HG02642 (cell line): ENCODE results near the gene SLC51A.

ENCODE experiments used
- ATAC-seq: cut with Tn5 transposase; IDR thresholded peaks from one replicate; pipeline ENCODE4 v1.9.1; 2021; ENCODE audit warnings: mild to moderate bottlenecking; ENCODE audit not compliant: unreplicated experiment, poor library complexity

SLC51A gene

DNA sequence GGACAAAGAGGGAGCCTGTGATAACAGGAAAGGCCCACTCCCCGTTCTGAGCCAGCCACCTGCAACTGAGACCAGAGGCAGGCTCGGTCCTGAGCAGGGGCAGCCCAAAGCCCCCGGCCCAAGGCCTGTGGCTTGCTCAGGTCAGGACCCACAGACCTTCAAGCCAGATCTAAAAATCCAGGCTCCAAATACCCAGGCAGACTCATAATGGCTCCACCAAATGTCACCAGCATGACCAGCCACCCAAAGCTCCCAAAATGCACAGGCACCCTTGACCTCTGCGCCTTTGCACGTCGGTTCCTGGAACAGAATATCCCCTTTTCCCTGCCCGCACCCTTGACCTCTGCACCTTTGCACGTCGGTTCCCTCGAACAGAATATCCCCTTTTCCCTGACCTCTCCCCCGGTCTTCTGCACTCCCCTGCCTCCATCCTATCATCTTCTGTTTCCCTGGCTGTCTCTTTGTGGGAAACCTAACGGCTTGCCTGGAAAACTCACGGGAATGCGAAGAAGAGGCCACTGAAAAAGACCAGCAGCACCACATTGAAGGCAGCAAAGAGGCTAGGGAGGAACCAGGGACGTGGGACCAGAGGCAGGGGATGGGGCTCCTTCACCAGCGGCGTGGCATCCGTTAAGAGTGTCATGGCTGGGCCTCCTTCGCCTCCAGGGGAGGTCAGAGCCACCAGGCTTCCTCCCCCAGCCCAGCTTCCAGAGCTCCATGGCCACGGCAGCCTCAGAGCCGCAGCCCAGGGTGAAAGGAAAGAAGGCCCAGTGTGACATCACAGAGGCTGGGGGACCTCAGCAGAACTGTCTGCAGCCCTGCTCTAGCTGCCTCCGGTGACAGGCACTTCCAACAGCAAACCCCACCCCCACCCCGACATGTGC, 5.4 kb upstream of the SLC51A start, which contains the start of gene ZDHHC19:
Gene ZDHHC19, minus strand, starts transcription at position 728 of the 884 bp plus-strand sequence. Its CDS starts 85 bp downstream, at position 643.
- ATAC-seq: no peak

- ATAC-seq: no peak
Measured at GRCh38 chr3:196214783-196215441, 1.4 kb upstream of the SLC51A start.

- ATAC-seq: no peak
Measured at GRCh38 chr3:196215493-196216020, 777 bp upstream of the SLC51A start.

- ATAC-seq: no peak
Measured at GRCh38 chr3:196216681-196217211, 412 bp downstream of the SLC51A start.

DNA sequence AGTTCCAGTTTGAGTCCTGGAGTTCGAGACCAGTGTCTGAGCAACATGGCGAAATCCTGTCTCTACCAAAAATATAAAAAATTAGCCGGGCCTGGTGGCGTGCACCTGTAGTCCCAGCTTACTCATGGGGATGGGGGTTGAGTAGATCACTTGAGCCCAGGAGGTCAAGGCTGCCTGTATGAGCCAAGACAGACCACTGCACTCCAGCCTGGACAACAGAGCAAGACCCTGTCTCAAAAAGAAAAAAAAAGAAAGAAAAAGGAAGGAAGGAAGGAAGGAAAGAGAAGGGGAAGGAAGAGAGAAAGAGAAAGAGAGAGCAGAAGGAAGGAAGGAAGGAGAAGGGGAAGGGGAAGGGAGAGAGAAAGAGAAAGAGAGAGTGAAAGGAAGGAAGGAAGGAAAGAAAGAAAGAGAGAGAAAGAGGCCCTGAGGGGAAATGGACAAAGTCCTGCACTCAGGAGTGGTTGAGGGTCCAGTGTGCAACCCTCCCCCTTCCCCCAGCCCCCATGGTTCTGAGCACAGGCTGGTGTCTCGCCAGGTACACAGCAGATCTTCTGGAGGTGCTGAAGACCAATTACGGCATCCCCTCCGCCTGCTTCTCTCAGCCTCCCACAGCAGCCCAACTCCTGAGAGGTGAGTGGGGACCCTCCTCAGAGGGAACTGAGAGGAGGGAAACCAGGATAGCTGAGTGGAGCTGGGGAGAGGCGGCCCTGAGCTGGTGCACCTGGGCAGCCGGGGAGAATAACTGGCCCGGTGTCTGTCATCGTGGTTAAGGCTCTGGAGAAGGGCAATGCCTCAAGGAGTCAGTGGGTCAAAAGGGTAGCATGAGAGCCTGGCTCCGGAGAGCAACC, 1.2 kb downstream of the SLC51A start:
- no peak for ATAC-seq

DNA sequence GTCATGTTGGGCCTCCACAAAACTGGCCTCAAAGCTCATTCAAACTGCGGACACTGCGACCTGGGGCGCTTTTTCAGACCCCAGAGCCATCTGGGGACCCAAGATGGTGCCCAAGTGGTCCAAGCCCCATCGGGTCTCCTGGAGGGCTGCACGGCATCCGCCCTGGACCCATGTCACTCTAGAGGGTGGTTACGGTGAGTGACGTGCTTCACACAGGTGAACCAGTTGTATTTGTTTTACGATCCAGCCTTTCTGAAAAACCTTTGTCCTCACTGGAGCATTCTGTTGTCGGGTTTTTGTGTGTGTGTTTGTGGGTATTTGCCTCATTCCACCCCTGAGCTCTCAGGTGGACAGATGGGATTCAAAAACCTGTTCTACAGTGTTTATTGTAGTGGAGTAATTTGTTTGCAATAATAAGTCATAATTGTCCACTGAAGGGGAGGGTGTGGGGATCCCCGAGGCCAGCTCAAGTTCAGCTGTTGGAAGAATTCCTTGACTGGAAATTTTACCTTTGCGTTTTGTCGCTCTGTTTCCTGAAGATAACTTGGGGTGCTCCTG, 1.9 kb downstream of the SLC51A start:
- ATAC-seq: no peak

DNA sequence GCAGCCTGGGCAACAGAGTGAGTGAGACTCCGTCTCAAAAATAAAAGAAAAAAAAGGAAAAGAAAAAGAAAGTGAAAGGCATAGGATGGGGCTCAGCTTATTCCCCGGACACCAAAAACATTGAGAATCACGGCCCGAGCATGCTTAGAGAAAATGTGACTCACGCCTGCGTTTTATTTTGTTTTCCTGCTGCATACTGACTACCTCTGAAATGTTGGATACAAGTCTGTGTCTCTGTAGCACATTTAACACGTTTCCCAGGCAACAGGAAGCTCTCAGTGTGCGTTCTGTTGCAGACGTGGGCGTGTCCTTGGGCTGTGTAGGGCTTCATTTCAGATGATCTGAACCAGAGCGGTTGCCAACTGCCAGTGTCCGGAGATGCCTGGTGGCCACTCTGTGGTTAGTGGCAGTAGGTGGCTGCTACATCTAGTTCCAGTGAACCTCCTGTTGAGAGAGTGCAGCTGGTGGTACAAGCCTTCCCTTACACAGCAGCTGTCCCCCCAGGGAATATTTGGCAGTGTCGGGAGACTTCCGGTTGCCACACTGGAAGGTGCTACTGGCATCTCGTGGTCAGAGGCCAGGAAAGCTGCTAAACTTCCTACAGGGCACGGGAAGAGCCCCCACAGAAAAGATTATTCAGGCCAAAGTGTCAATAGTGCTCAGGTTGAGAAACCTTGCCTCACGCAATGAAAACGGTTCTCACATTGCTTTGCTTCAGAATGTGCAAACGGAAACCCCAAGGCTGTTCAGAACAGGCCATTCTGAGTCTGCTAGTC, 3.0 kb downstream of the SLC51A start:
- peak; percentile 61 for ATAC-seq

DNA sequence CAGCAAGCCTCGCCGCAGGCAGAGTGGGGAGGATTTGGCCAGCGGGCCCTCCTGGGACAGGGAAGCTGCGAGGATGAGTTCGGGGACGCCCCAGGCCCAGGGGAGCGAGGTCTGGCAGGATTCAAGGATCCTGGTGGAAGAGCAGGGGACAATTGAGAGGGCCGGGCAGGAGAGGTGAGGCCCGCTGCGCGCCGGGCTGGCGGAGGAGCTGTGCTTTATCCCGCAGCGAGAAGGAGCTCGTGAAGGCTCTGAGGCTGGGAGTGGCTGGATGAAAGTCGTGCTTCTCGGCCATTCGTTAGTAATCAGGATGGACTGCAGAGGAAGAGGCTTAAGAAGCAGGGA, 3.6 kb downstream of the SLC51A start:
- ATAC-seq: no peak

DNA sequence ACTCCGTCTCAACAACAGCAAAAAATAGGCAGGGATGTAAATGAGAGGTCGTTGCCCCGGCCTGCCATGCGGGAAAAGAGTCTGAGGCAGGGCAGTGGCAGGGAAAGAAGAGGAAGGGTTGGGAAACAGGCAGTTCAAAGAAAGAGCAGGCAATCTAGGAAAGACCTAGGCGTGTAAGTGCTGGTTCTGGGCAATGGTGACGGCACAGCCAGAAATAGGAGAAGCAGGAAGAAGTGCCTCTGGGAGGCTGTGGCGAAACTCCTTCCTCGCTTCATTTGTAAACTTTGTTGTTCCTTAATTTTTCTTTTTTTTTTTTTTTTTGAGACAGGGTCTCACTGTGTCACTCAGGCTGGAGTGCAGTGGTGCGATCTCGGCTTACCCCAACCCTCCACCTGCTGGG, 4.3 kb downstream of the SLC51A start:
- no peak for ATAC-seq

DNA sequence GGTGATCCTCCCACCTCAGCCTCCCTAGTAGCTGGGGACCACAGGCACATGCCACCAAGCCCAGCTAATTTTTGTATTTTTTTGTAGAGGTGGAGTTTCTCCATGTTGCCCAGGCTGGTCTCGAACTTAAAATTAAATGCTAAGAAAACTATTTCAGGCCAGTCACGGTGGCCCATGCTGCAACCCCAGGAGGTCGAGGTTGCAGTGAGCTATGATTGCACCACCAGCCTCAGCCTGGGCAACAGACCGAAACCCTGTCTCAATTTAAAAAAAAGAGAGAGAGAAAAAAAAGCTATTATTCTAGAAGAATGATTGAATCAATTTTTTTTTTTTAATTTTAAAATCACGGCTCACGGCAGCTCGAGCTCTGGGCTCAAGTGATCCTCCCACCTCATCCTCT, 4.7 kb downstream of the SLC51A start:
- no peak for ATAC-seq

- ATAC-seq: no peak
Measured at GRCh38 chr3:196222876-196223595, 6.7 kb downstream of the SLC51A start.

- no peak for ATAC-seq
Measured at GRCh38 chr3:196225086-196225485, 8.8 kb downstream of the SLC51A start.

DNA sequence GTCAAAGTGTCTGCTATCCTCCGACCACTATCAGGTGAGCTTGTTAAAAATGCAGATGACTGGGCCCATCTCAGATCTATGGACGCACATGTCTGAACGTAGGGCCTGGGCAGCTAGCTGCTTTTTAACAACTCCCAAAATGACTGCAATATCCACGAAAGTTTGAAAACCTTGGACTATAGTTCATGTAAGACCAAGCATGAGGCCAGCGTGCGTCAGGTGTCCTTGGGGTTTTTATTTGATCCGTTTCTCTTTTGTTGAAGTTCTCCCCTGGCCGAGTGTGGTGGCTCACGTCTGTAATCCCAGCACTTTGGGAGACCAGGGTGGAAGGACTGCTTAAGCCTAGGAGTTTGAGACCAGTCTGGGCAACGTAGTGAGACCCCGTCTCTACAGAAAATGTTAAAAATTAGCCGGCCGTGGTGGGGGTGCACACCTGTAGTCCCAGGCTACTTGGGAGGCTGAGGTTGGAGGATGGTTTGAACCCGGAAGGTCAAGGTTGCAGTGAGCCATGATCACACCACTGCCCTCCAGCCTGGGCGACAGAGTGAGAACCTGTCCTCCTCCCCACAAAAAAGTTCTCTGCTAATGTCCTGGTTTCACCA, 9.5 kb downstream of the SLC51A start:
- no peak for ATAC-seq

DNA sequence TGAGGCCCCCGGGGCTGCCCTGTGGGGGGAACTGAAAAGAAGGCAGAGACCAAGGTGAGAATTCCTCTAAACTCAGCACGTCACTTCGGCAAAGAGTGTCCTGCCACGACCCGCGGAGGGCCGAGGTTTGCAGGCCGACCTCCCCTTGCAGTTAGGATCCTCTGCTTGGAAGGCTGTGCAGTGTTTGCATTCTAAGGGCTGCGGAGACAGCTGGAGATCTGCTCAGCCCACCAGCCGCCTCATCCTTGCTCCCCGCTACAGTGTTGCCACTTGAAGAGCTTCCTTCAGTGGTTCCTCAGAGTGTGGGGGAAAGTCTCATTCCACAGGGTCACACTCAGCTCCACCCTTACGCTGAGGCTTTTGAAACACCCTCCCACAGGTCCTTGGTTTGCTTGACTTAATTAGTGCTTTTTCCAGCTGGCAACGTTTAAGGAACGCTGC, 10.8 kb downstream of the SLC51A start:
- ATAC-seq: no peak

DNA sequence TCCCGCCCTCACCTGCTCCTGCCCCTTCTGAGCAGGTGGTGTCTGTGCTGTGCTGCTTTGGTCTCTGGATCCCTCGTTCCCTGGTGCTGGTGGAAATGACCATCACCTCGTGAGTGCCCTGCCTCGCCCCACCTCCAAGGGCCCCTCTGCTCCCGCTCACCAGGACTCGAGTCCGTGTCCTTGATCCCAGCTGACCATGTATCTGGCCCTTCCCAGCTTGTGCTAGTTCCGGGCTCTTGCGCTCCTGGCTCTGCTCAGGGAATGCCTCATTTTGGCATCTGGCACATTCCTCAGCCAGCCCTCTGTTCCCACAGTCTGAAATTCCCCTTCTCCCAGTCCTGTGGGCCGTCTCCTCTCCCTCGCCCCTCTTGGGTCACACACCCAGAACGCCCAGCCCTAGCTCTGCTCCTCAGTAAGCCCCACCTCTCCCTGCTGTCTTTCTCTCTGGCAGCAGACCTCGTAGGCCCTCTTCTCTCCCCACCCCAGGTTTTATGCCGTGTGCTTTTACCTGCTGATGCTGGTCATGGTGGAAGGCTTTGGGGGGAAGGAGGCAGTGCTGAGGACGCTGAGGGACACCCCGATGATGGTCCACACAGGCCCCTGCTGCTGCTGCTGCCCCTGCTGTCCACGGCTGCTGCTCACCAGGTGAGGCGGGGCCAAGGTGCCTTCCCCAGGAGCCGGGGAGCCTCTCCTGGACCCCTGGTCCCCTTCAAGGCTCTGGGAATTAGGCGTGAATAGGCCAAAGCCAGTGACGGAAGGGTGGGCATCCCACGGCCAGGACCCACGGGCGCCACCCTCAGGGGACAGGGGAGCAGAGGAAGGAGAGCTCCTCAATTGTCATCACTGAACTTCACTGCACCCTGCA, 11.5 kb downstream of the SLC51A start:
- ATAC-seq: no peak

- ATAC-seq: peak; percentile 59
Measured at GRCh38 chr3:196232154-196232881, 16.0 kb downstream of the SLC51A start.

- no peak for ATAC-seq
Measured at GRCh38 chr3:196232882-196233251, 16.5 kb downstream of the SLC51A start.
